ENCODE measurements around the gene HIVEP3.

HIVEP3 gene

GRCh38 chr1:41615316-41615715 is 303.4 kb downstream of the HIVEP3 start:
- H4K20me1 ChIP-seq (ENCODE audit: insufficient read depth, low read length), result no peaks in the 10 kb centered on the region
- no peak overlapping the region for H3K27ac ChIP-seq (ENCODE audit: low read depth, low read length, poor library complexity, severe bottlenecking)
- no peaks in the 10 kb centered on the region for H3K9me3 ChIP-seq (ENCODE audit: low read length)
- H3K36me3 ChIP-seq (ENCODE audit: insufficient read depth, low read length), result no peaks in the 10 kb centered on the region
- no peaks in the 10 kb centered on the region for H3K79me2 ChIP-seq (ENCODE audit: insufficient read depth, low read length)
- peaks cover 19% of the 10 kb centered on the region for H3K4me1 ChIP-seq (ENCODE audit: insufficient read depth, low read length, severe bottlenecking)
- no peak overlapping the region for H3K9ac ChIP-seq (ENCODE audit: low read length)
- no peak overlapping the region for H3K4me2 ChIP-seq (ENCODE audit: low read length)
- no peak overlapping the region for H2AFZ ChIP-seq (ENCODE audit: low read length)
- H3K9me2 ChIP-seq (ENCODE audit: low read depth, low read length), result no peaks in the 10 kb centered on the region
- no peaks in the 10 kb centered on the region for H3F3A ChIP-seq (ENCODE audit: insufficient read depth, low read length)
- no peaks in the 10 kb centered on the region for H3K27me3 ChIP-seq (ENCODE audit: insufficient read depth, low read length)
- no peak overlapping the region for H3K4me3 ChIP-seq (ENCODE audit: low read depth, low read length, poor library complexity, severe bottlenecking)
- no peak for TF ChIP-seq EZH2 (IDR thresholded peaks at IDR 0.05; ENCODE audit: borderline replicate concordance, low read length)
- TF ChIP-seq CTCF (IDR thresholded peaks at IDR 0.05; ENCODE audit: low read length), result no peak; the same call in 1 of the 2 replicates

- peaks cover 14% of the 10 kb centered on the region for H3K4me1 ChIP-seq (ENCODE audit: insufficient read depth, low read length, severe bottlenecking)
- no peaks in the 10 kb centered on the region for H3K9me3 ChIP-seq (ENCODE audit: low read length)
- no peaks in the 10 kb centered on the region for H3K9me2 ChIP-seq (ENCODE audit: low read depth, low read length)
- TF ChIP-seq CTCF (IDR thresholded peaks at IDR 0.05; ENCODE audit: low read length), result no peak
- TF ChIP-seq EZH2 (IDR thresholded peaks at IDR 0.05; ENCODE audit: borderline replicate concordance, low read length), result no peak
- no peaks in the 10 kb centered on the region for H3K36me3 ChIP-seq (ENCODE audit: insufficient read depth, low read length)
- H3K27me3 ChIP-seq (ENCODE audit: insufficient read depth, low read length), result no peaks in the 10 kb centered on the region
- no peak overlapping the region for H3K4me3 ChIP-seq (ENCODE audit: low read depth, low read length, poor library complexity, severe bottlenecking)
- H3K9ac ChIP-seq (ENCODE audit: low read length), result no peak overlapping the region
- H3K79me2 ChIP-seq (ENCODE audit: insufficient read depth, low read length), result no peaks in the 10 kb centered on the region
- no peak overlapping the region for H2AFZ ChIP-seq (ENCODE audit: low read length)
- no peak overlapping the region for H3K27ac ChIP-seq (ENCODE audit: low read depth, low read length, poor library complexity, severe bottlenecking)
- H4K20me1 ChIP-seq (ENCODE audit: insufficient read depth, low read length), result no peaks in the 10 kb centered on the region
- no peaks in the 10 kb centered on the region for H3F3A ChIP-seq (ENCODE audit: insufficient read depth, low read length)
- no peak overlapping the region for H3K4me2 ChIP-seq (ENCODE audit: low read length)
These were observed 303.9 kb downstream of the HIVEP3 start for GRCh38 chr1:41614818-41615217.

- H3F3A ChIP-seq (ENCODE audit: insufficient read depth, low read length), result no peaks in the 10 kb centered on the region
- H3K36me3 ChIP-seq (ENCODE audit: insufficient read depth, low read length), result no peaks in the 10 kb centered on the region
- H4K20me1 ChIP-seq (ENCODE audit: insufficient read depth, low read length), result no peaks in the 10 kb centered on the region
- no peak overlapping the region for H2AFZ ChIP-seq (ENCODE audit: low read length)
- H3K9me3 ChIP-seq (ENCODE audit: low read length), result no peaks in the 10 kb centered on the region
- H3K9me2 ChIP-seq (ENCODE audit: low read depth, low read length), result no peaks in the 10 kb centered on the region
- TF ChIP-seq CTCF (IDR thresholded peaks at IDR 0.05; ENCODE audit: low read length) (no peak), EZH2 (IDR thresholded peaks at IDR 0.05; ENCODE audit: borderline replicate concordance, low read length) (no peak)
- H3K4me1 ChIP-seq (ENCODE audit: insufficient read depth, low read length, severe bottlenecking), result peaks cover 9% of the 10 kb centered on the region
- no peaks in the 10 kb centered on the region for H3K27me3 ChIP-seq (ENCODE audit: insufficient read depth, low read length)
- no peak overlapping the region for H3K4me3 ChIP-seq (ENCODE audit: low read depth, low read length, poor library complexity, severe bottlenecking)
- H3K9ac ChIP-seq (ENCODE audit: low read length), result no peak overlapping the region
- no peak overlapping the region for H3K27ac ChIP-seq (ENCODE audit: low read depth, low read length, poor library complexity, severe bottlenecking)
- no peaks in the 10 kb centered on the region for H3K79me2 ChIP-seq (ENCODE audit: insufficient read depth, low read length)
- no peak overlapping the region for H3K4me2 ChIP-seq (ENCODE audit: low read length)
These were observed 304.8 kb downstream of the HIVEP3 start for GRCh38 chr1:41613689-41614574.

Data from OCI-LY1 (cell line).